Spinal cord (tissue), 10 donors: Measurements from ENCODE around the gene SVIP. TPM values are rescaled to one million over a fixed set of nuclear protein-coding genes. Genes with fewer than 3 reads are reported as not detected.
A peak's percentile ranks its signal among the peaks of the same experiment; 100 is the strongest.

Experiments
- DNase-seq, 6 donors: peaks; one replicate each; pipeline versions ENCODE4 v3.0.0 to v3.0.0-alpha.2; 2013 to 2015; ENCODE audit warnings: low spot score in 6 of 6, low read depth in 4 of 6
- H3K27ac ChIP-seq: one replicate; pipeline ENCODE4 v1.5.1; 2013; ENCODE audit warnings: low read depth, low read length, control low read depth
- H3K27me3 ChIP-seq: one replicate; pipeline ENCODE4 v1.6.1; 2013; ENCODE audit warnings: low read length; ENCODE audit not compliant: control insufficient read depth, insufficient read depth
- H3K36me3 ChIP-seq: one replicate; pipeline ENCODE4 v1.6.1; 2013; ENCODE audit warnings: low read length; ENCODE audit not compliant: control insufficient read depth, insufficient read depth
- H3K4me1 ChIP-seq: one replicate; pipeline ENCODE4 v1.6.1; 2013; ENCODE audit warnings: low read length; ENCODE audit not compliant: control insufficient read depth, insufficient read depth
- H3K4me3 ChIP-seq: one replicate; pipeline ENCODE4 v1.5.1; 2013; ENCODE audit warnings: low read depth, low read length, control low read depth
- H3K9me3 ChIP-seq: one replicate; pipeline ENCODE4 v1.6.1; 2013; ENCODE audit warnings: low read length; ENCODE audit not compliant: control insufficient read depth, insufficient read depth
- WGBS: methylation state at CpG from one replicate; pipeline ENCODE4 v1.1.5; 2013; ENCODE audit warnings: missing lambda C conversion rate; ENCODE audit not compliant: insufficient coverage; 5-methylcytosine and 5-hydroxymethylcytosine counted together
- polyA plus RNA-seq, 2 donors: library from polyadenylated mRNA; unstranded; fragments of 120-200 nt; gene quantifications; one replicate each; pipeline ENCODE4 v1.2.1, GENCODE V29; 2013; ENCODE audit not compliant: insufficient read length in 2 of 2
- total RNA-seq, 2 donors: library from RNA; depleted of rRNA in 1 of 2; stranded (reverse); fragments of 120-200 nt in 1 of 2; fragments of >200 nt in 1 of 2; gene quantifications; one replicate each; pipeline versions ENCODE4 v1.2.3 to v1.2.4, GENCODE V29; 2013 to 2014
- donor health status: healthy.

SVIP gene
- total and polyA plus RNA-seq, 4 donors = 16.1 to 23.7 (median 19.8) TPM

DNA sequence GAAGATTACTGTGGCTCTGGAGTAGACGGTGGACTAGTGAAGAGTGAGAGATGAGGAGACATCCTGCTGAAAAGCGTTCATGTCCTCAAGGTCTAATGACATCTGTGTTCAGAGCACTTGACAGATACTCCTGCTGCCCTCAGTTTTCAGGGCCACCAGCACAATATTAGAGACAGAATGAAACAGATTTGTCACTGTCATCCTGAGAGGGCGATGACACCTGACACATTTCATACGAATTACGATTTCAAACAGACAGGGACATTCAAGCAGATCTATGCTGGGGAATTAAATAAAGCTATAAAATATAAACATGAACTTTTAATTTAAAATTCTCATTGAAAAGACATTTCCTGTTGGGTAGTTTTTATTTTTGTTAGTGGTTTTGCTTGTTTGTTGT is 29.1 kb downstream of the SVIP start:
- H3K27ac ChIP-seq = no peak overlapping the region
- no peak for DNase-seq
- no peaks in the 10 kb centered on the region for H3K36me3 ChIP-seq
- no peaks in the 10 kb centered on the region for H3K4me1 ChIP-seq
- no peak overlapping the region for H3K4me3 ChIP-seq
- no peaks in the 10 kb centered on the region for H3K9me3 ChIP-seq
- H3K27me3 ChIP-seq = no peaks in the 10 kb centered on the region
- 61% methylated on average over 2 of the region's 5 CpGs for WGBS

DNA sequence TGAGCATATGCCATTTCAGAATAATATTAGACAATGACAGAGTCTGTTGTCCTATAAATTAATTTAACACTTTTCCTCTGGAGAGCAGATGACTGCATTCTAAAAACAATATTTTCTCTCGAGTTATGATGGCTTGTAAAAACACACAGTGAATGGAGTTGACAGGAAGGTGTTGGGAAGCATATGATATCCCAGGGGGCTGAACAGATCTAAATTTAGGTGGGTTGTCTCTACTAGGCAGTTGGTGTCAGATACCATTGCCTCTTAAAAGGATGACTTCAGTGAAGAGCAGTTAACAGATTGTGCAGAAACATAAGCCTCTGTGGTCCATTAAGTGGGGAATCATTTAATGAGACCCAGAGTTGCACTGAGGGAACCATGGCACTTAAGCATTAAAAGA is 30.7 kb downstream of the SVIP start:
- Histone ChIP-seq H3K27me3 (no peaks in the 10 kb centered on the region), H3K9me3 (no peaks in the 10 kb centered on the region), H3K36me3 (no peaks in the 10 kb centered on the region), H3K27ac (no peak overlapping the region), H3K4me3 (no peak overlapping the region), H3K4me1 (no peaks in the 10 kb centered on the region)
- no CpG with 5 or more reads among the region's 1 CpG for WGBS
- DNase-seq = no peak

DNA sequence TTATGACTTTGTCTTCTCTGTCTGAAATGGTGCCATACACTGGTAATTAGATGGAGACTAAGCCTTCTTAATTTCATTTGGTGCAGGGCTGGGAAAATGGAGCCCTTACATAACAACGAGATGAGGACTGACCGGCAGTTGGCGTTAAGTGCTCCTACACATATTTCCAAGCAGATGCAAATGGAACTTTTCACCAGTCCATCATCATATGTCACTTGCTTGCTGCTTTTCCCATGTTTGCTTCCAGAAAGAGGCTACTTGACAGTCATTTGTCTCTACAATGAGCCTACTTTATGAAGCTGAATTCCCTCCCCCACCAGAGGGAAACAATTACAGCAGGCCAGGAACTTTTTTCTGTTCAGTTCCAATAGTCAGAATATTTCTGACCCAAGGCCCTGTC is 32.6 kb downstream of the SVIP start:
- 95% methylated on average over 3 of the region's 3 CpGs for WGBS
- H3K4me3 ChIP-seq = no peak overlapping the region
- H3K27ac ChIP-seq = no peak overlapping the region

DNA sequence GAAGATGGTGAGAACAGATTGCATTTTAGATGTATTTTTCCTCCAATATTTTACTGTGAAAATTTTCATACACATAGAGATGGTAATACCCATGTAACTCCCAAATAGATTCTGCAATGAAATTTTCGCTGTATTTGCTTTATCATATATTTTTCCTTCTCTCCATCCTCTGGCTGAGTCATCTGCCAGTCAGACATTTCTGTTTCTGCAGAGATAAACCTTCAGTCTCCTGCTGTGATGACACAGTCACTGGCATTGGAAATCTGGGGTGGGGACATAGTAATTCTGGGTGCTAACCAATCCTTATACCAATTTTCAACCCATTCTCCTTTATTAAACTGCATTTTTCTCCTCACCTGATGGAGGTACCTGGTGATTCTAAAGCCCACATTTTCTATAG is 33.7 kb downstream of the SVIP start:
- DNase-seq = no peak
- Histone ChIP-seq H3K9me3 (no peaks in the 10 kb centered on the region), H3K4me3 (no peak overlapping the region), H3K36me3 (no peaks in the 10 kb centered on the region), H3K27ac (no peak overlapping the region), H3K27me3 (no peaks in the 10 kb centered on the region), H3K4me1 (no peaks in the 10 kb centered on the region)
- WGBS = 100% methylated on average over 1 of the region's 1 CpG

More for the DNA sequence above, 32.6 kb downstream of the SVIP start:
- Histone ChIP-seq H3K9me3 (no peaks in the 10 kb centered on the region), H3K4me1 (no peaks in the 10 kb centered on the region), H3K36me3 (no peaks in the 10 kb centered on the region), H3K27me3 (no peaks in the 10 kb centered on the region)
- DNase-seq = no peak

DNA sequence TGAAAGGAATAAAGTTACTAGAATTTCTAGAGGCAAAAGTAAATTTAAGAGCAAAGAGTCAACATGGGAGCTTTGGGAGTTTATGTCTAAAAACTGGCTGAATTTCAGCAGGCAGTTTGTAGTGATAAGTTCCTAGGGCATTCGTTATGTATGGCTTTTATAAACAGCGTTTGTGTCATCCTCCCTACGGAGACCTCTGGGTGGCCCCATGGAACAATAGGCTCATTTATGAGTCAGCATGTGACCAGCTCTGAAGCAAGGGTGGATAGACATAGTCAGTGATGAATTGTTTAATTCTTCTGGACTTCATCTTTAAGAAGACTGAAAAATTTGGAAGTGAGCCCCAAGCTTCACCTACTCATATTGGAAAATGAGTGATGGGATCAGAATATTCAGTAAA is 37.1 kb downstream of the SVIP start:
- peak in 1 of 6 donors; percentile 54 for DNase-seq
- Histone ChIP-seq H3K4me1 (no peaks in the 10 kb centered on the region), H3K9me3 (no peaks in the 10 kb centered on the region), H3K27me3 (no peaks in the 10 kb centered on the region), H3K27ac (no peak overlapping the region), H3K4me3 (no peak overlapping the region), H3K36me3 (no peaks in the 10 kb centered on the region)
- 26% methylated on average over 3 of the region's 3 CpGs for WGBS

DNA sequence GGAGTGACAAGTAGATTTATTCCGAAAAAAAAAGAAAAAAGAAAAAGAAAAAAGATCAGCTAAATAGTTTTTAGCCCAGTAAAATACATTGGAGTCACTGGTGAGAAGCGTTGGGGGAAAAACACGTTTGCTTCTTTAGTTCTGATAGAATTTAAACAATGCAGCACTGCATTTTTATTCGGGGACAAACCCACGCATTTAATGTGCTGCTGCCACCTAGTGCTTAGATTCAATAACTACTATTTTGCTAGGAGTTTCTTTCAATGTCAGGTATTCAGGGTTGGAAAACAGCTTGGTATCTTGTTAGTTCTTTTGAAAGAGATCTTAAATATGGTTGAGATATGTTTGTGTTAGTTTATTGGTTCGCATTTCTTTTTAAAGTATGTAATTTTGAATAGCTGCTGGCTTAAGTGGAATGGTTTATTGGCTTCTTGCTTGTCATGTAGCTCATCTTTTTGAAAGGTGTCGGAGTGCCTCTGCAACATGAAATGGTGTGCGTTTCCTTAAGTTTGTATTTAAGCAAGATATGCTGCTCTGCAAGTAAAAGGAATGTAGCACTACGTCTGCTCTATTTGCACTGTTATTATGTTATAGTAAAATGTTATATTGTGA is 41.9 kb downstream of the SVIP start:
- no peaks in the 10 kb centered on the region for H3K4me1 ChIP-seq
- H3K4me3 ChIP-seq = no peak overlapping the region
- DNase-seq = peak in 4 of 6 donors; percentile 45 to 94 (median 69)
- no peaks in the 10 kb centered on the region for H3K27me3 ChIP-seq
- H3K9me3 ChIP-seq = no peaks in the 10 kb centered on the region
- WGBS = 42% methylated on average over 4 of the region's 9 CpGs
- H3K36me3 ChIP-seq = no peaks in the 10 kb centered on the region
- H3K27ac ChIP-seq = no peak overlapping the region

DNA sequence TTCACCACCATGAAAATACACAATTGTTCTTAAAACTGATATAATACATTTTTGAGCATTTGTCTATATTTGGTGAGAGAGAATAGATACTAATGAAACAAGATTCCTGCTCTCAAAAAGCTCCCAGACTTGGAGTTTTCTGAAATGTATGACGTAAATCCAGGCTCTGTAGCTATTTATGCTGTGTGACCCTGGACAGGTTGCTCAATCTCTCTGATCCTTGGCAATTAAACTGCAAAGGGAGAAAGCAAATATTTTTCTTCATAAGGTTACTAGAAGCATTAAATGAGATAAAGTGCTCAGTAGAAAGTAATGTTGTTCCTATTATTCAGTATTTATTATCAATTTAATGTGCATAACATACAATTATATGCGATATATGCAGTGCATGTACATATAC is 42.5 kb downstream of the SVIP start:
- H3K36me3 ChIP-seq = no peaks in the 10 kb centered on the region
- no peak overlapping the region for H3K4me3 ChIP-seq
- no peaks in the 10 kb centered on the region for H3K27me3 ChIP-seq
- DNase-seq = no peak
- no peaks in the 10 kb centered on the region for H3K4me1 ChIP-seq
- WGBS = no CpG with 5 or more reads among the region's 2 CpGs
- H3K27ac ChIP-seq = no peak overlapping the region
- H3K9me3 ChIP-seq = no peaks in the 10 kb centered on the region

DNA sequence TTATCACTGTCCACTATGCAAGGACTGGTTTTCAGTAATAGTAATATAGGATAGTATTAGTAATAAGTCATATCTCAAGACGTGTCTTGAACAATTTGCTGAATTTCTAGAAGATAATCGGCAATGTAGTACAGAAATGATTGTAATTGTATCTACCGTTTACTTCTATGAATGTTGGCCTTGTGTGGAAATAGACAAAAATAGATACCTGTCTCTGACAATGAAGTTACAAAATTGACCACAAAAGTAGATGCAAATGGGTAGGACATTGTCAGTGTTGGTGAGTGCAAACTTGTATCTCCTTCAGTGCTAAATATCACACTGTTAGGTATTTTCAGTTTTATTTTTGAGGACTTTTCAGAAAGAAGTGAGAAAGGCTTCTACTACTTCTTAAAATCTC is 43.1 kb downstream of the SVIP start:
- WGBS = no CpG with 5 or more reads among the region's 3 CpGs
- no peaks in the 10 kb centered on the region for H3K27me3 ChIP-seq
- DNase-seq = no peak
- no peak overlapping the region for H3K4me3 ChIP-seq
- H3K9me3 ChIP-seq = no peaks in the 10 kb centered on the region
- H3K36me3 ChIP-seq = no peaks in the 10 kb centered on the region
- no peak overlapping the region for H3K27ac ChIP-seq
- H3K4me1 ChIP-seq = no peaks in the 10 kb centered on the region

DNA sequence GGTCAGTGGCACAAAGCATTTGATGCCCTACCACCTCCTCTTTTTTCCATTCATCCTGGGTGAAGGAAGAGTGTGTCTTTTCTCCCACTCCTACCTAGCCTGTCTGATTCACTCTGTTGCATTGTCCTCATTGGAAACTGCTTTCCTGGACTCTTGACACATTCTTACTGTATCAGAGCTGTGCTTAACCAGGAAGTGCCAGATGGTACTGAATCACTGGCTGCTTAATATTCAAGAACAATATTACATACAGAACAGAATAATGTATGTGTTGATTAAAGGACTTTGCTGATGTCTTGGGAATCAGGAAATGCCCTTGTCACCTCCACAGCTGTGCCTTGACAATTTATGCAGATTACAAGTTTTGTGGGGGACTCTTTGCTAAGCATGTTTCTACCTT is 44.4 kb downstream of the SVIP start:
- Histone ChIP-seq H3K4me3 (no peak overlapping the region), H3K4me1 (no peaks in the 10 kb centered on the region), H3K9me3 (no peaks in the 10 kb centered on the region), H3K27ac (no peak overlapping the region), H3K27me3 (no peaks in the 10 kb centered on the region), H3K36me3 (no peaks in the 10 kb centered on the region)
- DNase-seq = peak in 2 of 6 donors; percentile 42 to 44

DNA sequence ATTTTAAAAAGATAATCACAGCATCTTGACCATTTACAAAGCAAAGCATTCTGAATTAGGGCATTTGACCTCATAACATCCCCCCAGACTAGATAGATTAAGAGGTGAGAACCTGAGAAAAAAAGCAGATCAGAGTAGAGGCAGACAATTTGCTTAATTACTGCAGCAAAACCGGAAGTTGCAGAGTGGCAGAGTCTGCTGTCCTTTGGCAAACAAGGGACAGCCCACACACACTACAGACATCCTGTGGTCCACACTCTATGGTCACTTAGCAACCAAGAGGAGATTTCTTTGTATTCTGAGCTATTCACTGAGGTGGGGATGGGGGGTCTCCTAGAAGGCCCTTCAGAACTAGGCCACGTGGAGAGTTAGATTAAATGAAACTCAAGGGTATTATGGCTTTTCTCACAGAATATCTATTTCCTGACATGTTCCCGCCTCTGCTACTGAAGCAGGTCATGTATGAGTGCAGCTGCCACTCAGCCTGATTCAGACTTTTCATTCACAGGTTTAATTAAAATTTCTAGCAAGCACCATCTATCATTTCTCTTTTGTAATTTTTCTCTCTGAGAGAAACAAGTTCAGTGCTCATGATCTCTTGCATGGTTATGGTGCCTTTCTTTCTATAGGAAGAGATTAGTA is 48.5 kb downstream of the SVIP start:
- Histone ChIP-seq H3K27ac (no peak overlapping the region), H3K9me3 (no peaks in the 10 kb centered on the region), H3K36me3 (no peaks in the 10 kb centered on the region), H3K4me1 (no peaks in the 10 kb centered on the region), H3K27me3 (no peaks in the 10 kb centered on the region), H3K4me3 (no peak overlapping the region)
- WGBS = 67% methylated on average over 1 of the region's 3 CpGs
- peak in 1 of 6 donors; percentile 43 for DNase-seq
